Measurements from ENCODE around the gene PSMG3. TPM values are rescaled to one million over a fixed set of nuclear protein-coding genes. Genes with fewer than 3 reads are reported as not detected.

The PSMG3 gene
- polyA plus RNA-seq, 1 donor (not counting 4 experiments of a cell fraction or from before 2014, with no cell fraction given), result 49.6 TPM

DNA sequence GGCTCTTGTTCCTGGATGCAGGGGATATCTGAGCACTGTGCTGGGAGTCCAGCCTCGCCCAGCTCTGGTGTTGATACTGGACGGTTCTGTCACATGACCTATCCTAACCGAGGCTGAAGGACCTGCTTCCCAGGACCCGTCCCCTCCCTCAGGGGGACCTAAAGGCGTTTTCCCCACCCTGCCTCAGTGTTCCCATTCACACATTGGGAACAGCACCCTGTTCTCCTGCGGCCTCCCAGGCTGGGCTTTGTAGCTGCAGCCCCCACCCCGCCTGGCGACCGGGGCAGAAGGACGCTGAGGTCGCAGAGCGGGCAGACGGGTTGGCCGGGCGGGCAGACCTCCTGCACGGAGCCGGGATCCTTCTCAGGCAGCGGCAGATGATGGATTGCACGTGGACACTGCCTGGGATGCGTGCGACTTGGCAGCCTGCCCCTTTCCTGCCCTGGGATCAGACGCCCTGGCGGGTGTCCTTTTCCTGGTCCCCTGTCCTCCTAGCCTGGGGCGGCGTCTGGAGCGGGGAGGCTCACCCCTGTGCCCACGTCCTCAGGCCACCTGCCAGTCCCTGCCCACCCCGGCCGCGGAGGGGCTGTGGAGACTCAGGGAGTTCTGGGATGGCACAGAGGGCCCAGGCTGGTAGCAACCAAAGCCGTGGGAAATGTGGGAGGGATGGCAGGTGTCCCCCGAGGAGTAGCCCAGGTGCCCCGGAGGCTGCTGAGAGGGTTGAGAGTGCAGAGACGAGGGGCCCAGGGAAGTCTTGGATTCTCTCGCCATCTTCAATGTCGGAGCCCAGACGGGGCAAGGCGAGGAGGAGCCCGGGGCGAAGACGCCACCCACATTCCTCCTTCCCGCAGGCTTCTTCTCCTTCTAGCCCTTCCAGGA, 17.2 kb upstream of the PSMG3 start:
- Histone ChIP-seq H3K27ac (ENCODE audit: control insufficient read depth, insufficient read depth, low read length) (no peak overlapping the region), H3K79me2 (ENCODE audit: control insufficient read depth, insufficient read depth, low read length) (no peaks in the 10 kb centered on the region), H2AFZ (ENCODE audit: control insufficient read depth, low read length) (no peak overlapping the region), H3K36me3 (ENCODE audit: control insufficient read depth in 2 of 2, extremely low read depth in 1 of 2, insufficient read depth in 2 of 2, low read length in 2 of 2) (no peaks in the 10 kb centered on the region), H3K9me3 (ENCODE audit: control insufficient read depth, low read depth, low read length) (peaks cover 5% of the 10 kb centered on the region), H3K4me2 (ENCODE audit: control insufficient read depth, extremely low read depth, insufficient read depth, low read depth, low read length) (no peak overlapping the region), H3K9me1 (ENCODE audit: control insufficient read depth, extremely low read depth, insufficient read depth, low read length) (no peaks in the 10 kb centered on the region), H3K9ac (ENCODE audit: control insufficient read depth, extremely low read depth, insufficient read depth, low read length) (no peak overlapping the region), H3K4me1 (ENCODE audit: control insufficient read depth, extremely low read depth, insufficient read depth, low read length) (no peaks in the 10 kb centered on the region), H3K4me3 (ENCODE audit: control insufficient read depth in 2 of 3, extremely low read depth in 1 of 3, insufficient read depth in 2 of 3, low read depth in 1 of 3, low read length in 3 of 3) (no peak overlapping the region), H3K27me3 (ENCODE audit: control insufficient read depth, extremely low read depth, insufficient read depth, low read length) (peaks cover 46% of the 10 kb centered on the region), H4K20me1 (ENCODE audit: control insufficient read depth, extremely low read depth, insufficient read depth, low read length) (peaks cover 5% of the 10 kb centered on the region)
- FAIRE-seq, result no peak
- DNase-seq (ENCODE audit: low read depth, low spot score), result no peak
- TF ChIP-seq EZH2 (IDR thresholded peaks at IDR 0.05; ENCODE audit: low read length), result no peak
- TF ChIP-seq, protein P1, sequence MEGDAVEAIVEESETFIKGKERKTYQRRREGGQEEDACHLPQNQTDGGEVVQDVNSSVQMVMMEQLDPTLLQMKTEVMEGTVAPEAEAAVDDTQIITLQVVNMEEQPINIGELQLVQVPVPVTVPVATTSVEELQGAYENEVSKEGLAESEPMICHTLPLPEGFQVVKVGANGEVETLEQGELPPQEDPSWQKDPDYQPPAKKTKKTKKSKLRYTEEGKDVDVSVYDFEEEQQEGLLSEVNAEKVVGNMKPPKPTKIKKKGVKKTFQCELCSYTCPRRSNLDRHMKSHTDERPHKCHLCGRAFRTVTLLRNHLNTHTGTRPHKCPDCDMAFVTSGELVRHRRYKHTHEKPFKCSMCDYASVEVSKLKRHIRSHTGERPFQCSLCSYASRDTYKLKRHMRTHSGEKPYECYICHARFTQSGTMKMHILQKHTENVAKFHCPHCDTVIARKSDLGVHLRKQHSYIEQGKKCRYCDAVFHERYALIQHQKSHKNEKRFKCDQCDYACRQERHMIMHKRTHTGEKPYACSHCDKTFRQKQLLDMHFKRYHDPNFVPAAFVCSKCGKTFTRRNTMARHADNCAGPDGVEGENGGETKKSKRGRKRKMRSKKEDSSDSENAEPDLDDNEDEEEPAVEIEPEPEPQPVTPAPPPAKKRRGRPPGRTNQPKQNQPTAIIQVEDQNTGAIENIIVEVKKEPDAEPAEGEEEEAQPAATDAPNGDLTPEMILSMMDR (optimal IDR thresholded peaks at IDR 0.05 in 1 of 3, IDR thresholded peaks at IDR 0.05 in 1 of 3, conservative IDR thresholded peaks at IDR 0.05 in 1 of 3; ENCODE audit: extremely low read depth in 1 of 3, insufficient read depth in 2 of 3, low read length in 3 of 3), result no peak
- dilution Hi-C loops (cut with MboI; ENCODE audit: extremely low pct_ligation_motif_present, low sequenced_read_pairs), result no loop called here

DNA sequence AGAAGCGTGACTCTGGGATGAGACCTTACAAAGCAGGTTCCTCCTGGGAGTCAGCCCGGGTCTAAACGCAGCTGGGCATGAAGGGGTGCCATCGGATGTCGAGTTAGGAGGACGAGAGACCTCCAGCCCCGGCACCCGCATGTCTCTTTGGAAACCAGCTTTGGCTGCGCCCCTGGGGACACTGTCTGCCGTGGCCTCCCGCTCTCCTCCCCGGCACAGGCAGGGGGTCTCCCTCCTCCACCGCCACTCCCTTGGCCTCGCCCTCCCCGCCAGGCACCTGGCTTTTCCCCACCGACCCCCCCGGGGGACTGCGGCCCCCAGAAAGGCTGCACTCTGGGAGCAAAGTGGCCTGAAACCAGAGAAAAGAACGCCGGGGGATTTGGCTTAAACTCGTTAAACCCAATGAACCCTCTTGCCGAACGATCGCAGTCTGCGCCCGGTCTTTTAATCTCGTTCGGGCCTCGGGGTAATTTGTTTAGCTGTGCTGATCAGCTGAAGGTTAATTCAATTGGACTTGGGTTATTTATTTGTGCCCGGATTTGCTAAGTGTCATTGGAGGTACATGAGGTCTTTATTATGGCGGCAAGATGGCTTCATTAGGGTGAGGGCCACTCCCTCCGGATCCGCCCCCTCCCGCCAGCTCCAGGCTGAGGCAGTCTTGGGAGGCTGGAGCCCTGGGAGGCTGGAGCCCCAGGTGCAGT, 16.4 kb upstream of the PSMG3 start:
- H3K4me1 ChIP-seq (ENCODE audit: control insufficient read depth, extremely low read depth, insufficient read depth, low read length), result no peaks in the 10 kb centered on the region
- no peak for DNase-seq (ENCODE audit: low read depth, low spot score)
- H3K36me3 ChIP-seq (ENCODE audit: control insufficient read depth in 2 of 2, extremely low read depth in 1 of 2, insufficient read depth in 2 of 2, low read length in 2 of 2), result no peaks in the 10 kb centered on the region
- H3K27me3 ChIP-seq (ENCODE audit: control insufficient read depth, extremely low read depth, insufficient read depth, low read length), result peaks cover 38% of the 10 kb centered on the region
- H4K20me1 ChIP-seq (ENCODE audit: control insufficient read depth, extremely low read depth, insufficient read depth, low read length), result peaks cover 2% of the 10 kb centered on the region
- no peak overlapping the region for H3K4me3 ChIP-seq (ENCODE audit: control insufficient read depth in 2 of 3, extremely low read depth in 1 of 3, insufficient read depth in 2 of 3, low read depth in 1 of 3, low read length in 3 of 3)
- no peak overlapping the region for H2AFZ ChIP-seq (ENCODE audit: control insufficient read depth, low read length)
- no peak overlapping the region for H3K9ac ChIP-seq (ENCODE audit: control insufficient read depth, extremely low read depth, insufficient read depth, low read length)
- TF ChIP-seq, protein P1 (optimal IDR thresholded peaks at IDR 0.05 in 1 of 3, IDR thresholded peaks at IDR 0.05 in 1 of 3, conservative IDR thresholded peaks at IDR 0.05 in 1 of 3; ENCODE audit: extremely low read depth in 1 of 3, insufficient read depth in 2 of 3, low read length in 3 of 3), result no peak
- no peak for TF ChIP-seq EZH2 (IDR thresholded peaks at IDR 0.05; ENCODE audit: low read length)
- peaks cover 5% of the 10 kb centered on the region for H3K9me3 ChIP-seq (ENCODE audit: control insufficient read depth, low read depth, low read length)
- dilution Hi-C loops (cut with MboI; ENCODE audit: extremely low pct_ligation_motif_present, low sequenced_read_pairs), result no loop called here
- H3K9me1 ChIP-seq (ENCODE audit: control insufficient read depth, extremely low read depth, insufficient read depth, low read length), result no peaks in the 10 kb centered on the region
- no peaks in the 10 kb centered on the region for H3K79me2 ChIP-seq (ENCODE audit: control insufficient read depth, insufficient read depth, low read length)
- H3K4me2 ChIP-seq (ENCODE audit: control insufficient read depth, extremely low read depth, insufficient read depth, low read depth, low read length), result no peak overlapping the region
- H3K27ac ChIP-seq (ENCODE audit: control insufficient read depth, insufficient read depth, low read length), result no peak overlapping the region
- FAIRE-seq, result no peak
